GM21390 (cell line): ENCODE data around the gene LSAMP.

Experiments used
- ATAC-seq: cut with Tn5 transposase; IDR thresholded peaks from one replicate; pipeline ENCODE4 v1.9.1; 2021; ENCODE audit not compliant: unreplicated experiment

Gene LSAMP

DNA sequence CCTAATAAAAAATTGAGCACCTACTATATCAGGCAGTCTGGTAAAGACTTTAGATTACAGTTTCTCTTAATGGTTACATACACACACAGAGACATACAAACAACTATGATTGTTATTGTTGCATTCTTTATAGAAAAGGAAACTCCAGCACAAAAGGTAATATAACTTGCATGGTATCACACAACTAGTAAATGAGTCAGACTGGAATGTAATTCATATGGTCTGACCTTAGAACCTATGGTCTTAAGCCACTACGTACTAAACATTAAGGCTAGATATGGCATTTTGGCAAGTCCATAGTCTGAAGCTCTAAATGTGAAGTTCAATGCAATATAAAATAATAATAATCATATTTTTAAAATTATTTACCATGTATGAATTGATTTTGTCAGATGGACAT is 380.6 kb downstream of the LSAMP start:
- ATAC-seq, result no peak

- ATAC-seq, result no peak
These were observed 385.7 kb downstream of the LSAMP start for GRCh38 chr3:116059421-116060096.

DNA sequence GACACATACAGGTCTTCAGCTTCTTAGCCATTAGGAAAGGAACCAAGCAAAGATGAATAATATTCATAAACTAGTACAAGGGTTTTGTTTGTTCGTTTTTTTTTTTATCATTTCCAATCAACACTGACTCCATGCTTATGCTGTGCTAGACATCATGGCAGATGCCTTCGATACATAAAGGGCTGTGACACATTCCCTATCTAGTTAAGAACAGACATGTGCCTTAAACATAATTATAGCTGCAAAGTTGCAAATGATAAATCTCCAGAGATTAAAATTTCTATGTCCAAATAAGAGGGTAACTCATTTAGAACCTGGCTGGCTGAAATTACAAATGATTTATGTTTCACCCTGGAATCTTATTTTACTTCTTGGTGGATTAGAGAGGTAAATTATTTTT is 386.4 kb downstream of the LSAMP start:
- ATAC-seq, result no peak

DNA sequence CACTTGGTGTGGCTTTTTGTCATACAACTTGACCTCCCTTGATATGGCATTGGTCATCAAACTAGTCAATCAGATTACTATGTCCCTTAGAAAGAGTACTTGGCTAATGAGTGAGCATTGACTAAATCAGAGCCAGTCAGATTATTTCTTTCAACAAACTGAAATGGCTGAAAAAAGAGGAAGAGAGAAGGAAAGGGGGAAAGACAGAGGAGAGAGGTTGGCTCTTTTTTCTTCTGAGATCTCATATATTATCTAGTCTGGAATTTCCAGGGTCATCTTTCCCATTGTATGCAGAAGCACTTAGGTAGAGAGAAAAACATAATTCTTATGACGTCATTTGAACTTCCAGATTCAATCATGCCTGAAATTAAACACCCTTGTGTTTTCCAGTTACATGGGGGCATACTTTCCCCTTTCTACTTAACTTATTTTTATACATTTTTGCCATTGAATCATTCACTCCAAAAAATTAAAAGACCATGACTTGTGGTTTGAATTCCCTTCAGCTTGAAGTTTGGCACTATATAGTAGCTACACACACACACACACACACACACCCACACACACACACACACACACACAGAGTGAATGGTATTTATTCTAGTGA is 387.8 kb downstream of the LSAMP start:
- ATAC-seq, result no peak

GRCh38 chr3:116056280-116056679 is 389.0 kb downstream of the LSAMP start:
- peak; percentile 87 for ATAC-seq

DNA sequence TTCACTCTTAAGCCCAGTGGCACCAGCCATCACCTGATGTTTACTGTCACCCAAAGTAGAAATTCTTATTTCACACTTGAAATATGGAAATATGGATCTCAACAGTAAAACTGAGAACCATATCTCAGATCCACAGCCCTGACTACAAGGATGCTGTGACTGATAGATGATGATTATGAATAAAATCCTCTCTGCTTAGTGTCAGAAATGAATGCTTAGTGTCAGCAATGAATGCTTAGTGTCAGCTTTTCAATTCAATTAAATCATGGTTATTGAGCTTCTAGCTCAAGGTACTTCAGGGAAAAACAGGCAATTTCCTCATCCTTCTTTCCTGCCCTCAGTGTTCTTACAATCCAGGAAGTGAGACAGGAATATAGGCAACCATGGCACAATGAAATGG is 392.3 kb downstream of the LSAMP start:
- ATAC-seq, result no peak

DNA sequence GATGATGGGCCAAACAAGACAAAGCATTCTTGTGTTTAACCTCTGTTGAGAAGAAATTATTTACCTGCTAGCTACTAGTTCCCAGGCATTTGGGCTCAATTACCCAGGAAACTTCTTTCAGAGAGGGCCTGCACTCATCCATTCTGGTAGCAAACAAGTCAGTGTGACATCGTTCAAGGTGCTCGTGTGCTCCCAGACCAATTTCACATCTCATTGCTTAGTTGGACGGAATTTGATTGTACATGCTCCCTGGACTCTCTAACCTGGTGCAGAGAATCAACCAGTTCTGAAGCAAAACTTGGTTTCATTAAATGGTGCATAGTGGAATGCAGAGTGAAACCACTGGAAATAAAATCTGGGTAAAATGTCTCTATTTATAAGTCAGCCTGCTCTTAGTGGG is 392.7 kb downstream of the LSAMP start:
- no peak for ATAC-seq

- no peak for ATAC-seq
These were observed 393.7 kb downstream of the LSAMP start for GRCh38 chr3:116051586-116051985.

- ATAC-seq, result peak; percentile 66
These were observed 394.2 kb downstream of the LSAMP start for GRCh38 chr3:116051040-116051439.

DNA sequence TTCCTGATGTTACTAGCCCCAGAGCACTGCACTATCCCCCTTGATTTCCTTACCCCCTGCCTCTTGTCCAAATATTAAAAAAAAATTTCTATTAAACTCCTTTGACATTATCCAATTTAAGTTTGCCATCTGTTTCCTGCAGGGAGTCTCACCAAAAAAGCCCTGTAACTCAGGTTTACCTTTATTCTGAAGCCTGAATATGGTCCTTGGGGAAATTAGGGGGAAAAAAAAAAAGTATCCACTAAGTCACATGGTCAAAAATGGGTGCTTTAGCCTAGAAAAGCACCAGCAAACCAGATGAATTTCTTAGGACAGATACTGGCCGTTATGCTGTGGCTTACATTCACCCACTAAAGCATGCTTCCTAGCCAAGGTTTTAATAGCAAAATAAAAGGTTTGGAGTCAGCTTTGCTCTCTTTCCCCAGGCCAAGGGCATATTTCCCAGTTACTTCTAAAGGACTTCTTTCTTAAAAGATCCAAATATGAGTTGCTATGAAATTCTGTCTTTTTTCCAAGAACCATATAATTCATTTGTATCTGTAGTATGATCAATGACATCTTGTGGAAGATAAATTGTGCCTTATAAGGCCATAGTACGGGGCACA is 394.9 kb downstream of the LSAMP start:
- no peak for ATAC-seq

DNA sequence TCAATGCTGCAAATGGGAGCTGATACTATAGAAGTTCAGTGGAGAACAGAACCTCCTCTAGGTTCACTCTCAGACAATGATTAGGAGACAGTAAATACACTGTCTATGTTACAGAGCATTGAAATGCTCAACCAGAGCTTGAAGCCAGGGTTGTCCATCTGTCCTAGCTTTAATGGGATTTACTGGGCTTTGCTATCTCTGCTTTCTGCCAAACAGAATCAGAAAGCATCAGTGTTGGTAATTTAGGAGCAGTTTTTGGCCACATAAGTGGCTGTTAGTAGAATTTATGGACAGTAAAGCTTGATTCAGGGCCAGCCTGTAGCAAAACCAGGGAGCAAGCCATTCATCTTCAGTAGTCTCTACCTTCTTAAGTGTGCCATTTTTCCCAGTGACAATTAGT is 396.3 kb downstream of the LSAMP start:
- ATAC-seq, result no peak

- no peak for ATAC-seq
These were observed 398.9 kb downstream of the LSAMP start for GRCh38 chr3:116046350-116046749.

- ATAC-seq, result no peak
These were observed 400.0 kb downstream of the LSAMP start for GRCh38 chr3:116045314-116045713.

GRCh38 chr3:116040152-116040551 is 405.1 kb downstream of the LSAMP start:
- ATAC-seq, result no peak

- no peak for ATAC-seq
These were observed 405.7 kb downstream of the LSAMP start for GRCh38 chr3:116039651-116039985.

GRCh38 chr3:116038968-116039650 is 406.2 kb downstream of the LSAMP start:
- ATAC-seq, result no peak

DNA sequence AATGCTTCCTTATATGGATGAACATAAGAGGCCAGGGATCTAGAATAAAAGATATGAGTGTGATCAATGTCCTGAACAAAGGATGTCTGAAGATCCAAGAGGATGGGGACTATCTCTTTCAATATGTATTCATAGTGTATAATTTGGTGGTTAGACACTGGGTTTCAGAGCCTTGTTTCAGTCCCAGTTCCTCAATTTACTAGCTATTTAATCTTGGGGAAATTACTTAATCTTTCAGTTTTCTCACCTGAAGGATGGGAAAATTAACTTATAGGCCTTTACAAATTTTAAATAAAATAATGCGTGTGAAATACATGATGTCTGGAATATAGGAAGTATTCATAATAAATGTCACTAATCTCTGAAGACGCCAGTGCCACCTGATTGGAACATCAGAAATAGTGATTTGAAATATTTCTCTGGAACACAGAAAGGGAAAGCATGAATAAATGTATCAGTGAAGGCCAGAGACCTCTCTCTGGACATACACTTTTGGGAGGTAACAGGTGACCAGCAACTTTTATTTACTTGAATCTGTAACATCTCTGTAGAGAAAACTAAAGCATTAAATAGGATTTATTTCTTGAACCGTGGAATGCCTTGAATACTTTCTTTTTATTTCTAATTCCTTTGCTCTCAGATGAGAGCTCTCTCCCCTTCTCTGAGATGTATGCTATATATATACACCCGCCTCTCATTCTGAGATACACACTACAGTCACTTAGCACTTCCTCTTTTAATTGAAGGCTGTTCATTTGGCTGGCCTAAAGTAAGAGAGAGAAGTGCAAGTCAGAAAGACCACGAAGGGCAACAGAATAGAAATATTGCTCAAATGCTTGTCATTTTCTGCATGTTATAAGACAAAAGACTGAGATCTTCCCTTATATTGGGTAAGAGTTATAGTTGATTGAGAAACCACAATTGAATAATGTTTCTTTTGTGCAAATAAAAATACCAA is 407.1 kb downstream of the LSAMP start:
- peak; percentile 98 for ATAC-seq

GRCh38 chr3:116035429-116035828 is 409.9 kb downstream of the LSAMP start:
- ATAC-seq, result no peak

DNA sequence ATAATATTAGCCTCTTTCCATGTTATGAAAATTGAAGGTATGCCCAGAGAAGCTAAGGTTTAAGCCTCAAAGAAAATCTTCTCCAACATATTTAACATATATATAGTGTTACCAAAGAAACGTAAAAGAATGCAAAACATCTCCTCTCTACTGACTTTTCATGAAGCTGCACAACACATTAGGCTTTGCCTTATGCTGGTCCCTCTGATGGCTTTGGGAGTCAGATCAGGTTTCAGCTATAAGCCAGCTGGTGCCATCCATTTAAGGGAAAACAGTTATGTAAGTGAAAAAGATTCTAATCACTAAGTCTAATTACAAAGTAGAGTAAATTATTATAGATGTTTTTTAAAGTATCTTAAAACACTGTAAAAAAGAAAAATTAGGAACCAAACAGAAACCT is 410.5 kb downstream of the LSAMP start:
- no peak for ATAC-seq

DNA sequence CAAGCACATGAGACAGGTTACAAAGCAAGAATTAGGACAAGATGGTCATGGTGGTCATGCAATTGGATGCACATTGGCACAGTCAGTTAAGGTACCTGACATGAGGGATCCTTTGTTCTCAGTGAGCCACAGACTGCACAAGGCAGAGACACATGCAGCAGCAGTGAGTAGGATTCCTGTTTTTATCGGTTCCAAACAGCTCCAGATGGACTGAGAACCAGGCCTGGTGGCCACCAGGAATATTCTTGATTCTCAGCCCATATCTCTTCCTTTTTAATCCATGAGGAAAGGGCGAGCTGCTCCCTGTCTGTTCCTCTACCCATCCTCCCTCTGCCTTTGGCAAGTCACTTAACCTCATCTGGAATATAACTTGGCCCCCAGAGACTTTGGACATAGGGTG is 411.2 kb downstream of the LSAMP start:
- no peak for ATAC-seq

- no peak for ATAC-seq
These were observed 411.8 kb downstream of the LSAMP start for GRCh38 chr3:116033516-116033915.
